ENCODE data around the gene PTPN4.

PTPN4 gene

DNA sequence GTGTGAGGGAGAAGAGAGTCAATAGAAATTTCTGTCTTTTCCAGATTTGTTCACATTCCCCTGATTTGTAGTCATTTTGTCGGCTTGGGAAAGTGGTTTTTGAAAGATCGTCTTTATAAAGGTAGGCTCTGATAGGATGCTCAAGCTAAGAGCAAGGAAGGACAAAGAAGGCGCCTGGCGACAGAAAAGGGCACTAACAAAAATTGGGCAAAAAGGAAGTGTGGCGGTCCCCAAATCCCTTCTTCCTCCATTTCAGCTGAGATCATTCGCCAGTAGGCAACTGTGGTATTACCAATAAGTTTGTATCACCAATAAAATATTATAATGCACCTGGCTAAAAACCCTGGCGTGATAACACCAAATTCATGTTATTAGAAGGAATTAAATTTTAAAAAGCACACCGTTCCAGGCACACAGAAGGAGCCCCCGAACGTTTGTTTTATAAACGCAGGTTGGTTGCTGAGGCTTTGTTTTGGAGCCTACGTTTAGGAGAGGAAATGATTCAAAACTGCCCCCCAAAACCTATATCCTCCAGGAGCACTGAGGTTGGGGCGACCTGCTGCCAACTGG lies 756 bp upstream of the PTPN4 start:
- in situ Hi-C loops (cut with MboI; ENCODE audit: low pct_unique_long_range_greater_than_20kb, low sequenced_read_pairs, unreplicated experiment) = loop anchor here (10.0 kb wide), 1 partner anchor 416 kb away; no protein-coding TSS in a partner anchor
- DNase-seq (ENCODE audit: low spot score) = no peak
- TF ChIP-seq, protein P1, sequence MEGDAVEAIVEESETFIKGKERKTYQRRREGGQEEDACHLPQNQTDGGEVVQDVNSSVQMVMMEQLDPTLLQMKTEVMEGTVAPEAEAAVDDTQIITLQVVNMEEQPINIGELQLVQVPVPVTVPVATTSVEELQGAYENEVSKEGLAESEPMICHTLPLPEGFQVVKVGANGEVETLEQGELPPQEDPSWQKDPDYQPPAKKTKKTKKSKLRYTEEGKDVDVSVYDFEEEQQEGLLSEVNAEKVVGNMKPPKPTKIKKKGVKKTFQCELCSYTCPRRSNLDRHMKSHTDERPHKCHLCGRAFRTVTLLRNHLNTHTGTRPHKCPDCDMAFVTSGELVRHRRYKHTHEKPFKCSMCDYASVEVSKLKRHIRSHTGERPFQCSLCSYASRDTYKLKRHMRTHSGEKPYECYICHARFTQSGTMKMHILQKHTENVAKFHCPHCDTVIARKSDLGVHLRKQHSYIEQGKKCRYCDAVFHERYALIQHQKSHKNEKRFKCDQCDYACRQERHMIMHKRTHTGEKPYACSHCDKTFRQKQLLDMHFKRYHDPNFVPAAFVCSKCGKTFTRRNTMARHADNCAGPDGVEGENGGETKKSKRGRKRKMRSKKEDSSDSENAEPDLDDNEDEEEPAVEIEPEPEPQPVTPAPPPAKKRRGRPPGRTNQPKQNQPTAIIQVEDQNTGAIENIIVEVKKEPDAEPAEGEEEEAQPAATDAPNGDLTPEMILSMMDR (IDR thresholded peaks at IDR 0.05; ENCODE audit: extremely low read depth, insufficient read depth, missing control alignments) = no peak

DNA sequence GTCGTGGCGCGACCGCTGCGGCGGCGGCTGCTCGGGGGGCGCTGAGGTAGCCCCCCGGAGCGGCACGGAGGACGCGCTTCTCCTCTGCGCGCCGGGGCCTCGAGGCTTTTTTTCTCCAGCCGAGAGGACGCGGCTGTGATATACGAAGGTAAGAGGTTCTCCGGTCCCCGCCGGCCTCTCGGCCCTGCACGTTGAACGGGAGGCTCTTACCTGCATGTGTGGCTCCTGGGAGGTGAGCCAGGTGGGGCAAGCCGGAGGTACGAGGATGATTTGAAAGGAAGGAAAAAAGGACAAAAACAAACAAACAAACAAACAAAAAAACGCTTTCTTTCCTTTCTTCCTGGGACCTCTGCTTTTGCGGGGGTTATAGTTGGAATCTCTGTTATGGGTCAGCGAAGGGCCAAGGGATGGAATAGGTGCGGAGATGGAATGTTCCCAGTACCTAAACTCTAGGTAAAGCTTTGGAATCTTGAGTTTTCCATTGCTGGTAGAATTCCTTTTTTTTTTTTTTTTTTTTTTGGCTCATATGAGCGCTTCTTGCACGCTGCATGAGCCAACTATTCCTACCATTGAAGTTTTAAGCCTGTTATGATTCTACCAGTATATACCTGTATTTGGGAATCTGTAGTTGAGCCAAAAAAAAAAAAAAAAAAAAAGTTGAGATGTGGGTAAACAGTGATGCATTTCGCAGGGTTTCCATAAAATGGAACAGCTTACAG lies 674 bp downstream of the PTPN4 start:
- in situ Hi-C loops (cut with MboI; ENCODE audit: low pct_unique_long_range_greater_than_20kb, low sequenced_read_pairs, unreplicated experiment) = no loop called here
- TF ChIP-seq, protein P1 (IDR thresholded peaks at IDR 0.05; ENCODE audit: extremely low read depth, insufficient read depth, missing control alignments) = no peak
- no peak for DNase-seq (ENCODE audit: low spot score)

DNA sequence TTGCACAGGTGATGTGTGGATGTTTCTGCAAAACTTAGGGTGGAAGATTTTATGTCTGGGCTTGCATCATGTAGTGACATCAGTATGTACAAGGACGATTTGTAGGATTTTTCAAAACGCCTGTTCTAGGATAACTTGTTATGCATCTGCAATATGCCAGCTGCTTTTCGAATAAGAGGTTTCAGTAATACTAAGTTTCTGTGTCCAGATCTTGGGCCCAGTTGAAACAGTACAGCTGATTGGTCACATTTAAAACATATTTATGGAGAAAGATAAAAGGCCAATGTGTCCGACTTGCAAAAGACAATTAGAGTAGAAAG lies 1.2 kb downstream of the PTPN4 start:
- DNase-seq (ENCODE audit: low spot score) = peak; percentile 27
- TF ChIP-seq, protein P1 (IDR thresholded peaks at IDR 0.05; ENCODE audit: extremely low read depth, insufficient read depth, missing control alignments) = no peak
- in situ Hi-C loops (cut with MboI; ENCODE audit: low pct_unique_long_range_greater_than_20kb, low sequenced_read_pairs, unreplicated experiment) = no loop called here

DNA sequence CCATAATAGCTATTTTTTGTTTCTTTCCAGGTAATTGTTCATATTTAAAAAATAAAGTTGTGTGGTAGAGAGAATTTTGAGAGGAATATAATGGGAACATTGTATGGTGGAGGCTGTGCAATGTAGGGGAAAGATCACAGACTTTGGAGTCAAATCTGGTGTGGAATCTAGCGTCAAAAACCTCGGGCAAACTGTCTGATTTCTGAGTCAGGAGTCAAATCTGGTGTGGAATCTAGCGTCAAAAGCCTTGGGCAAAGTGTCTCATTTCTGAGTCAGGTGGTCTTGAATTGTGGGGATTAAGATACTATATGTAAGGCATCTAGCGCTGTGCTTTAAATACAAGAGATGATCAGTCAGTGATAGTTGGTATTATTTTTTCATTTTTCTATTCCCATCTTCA lies 5.1 kb downstream of the PTPN4 start:
- DNase-seq (ENCODE audit: low spot score) = no peak
- TF ChIP-seq, protein P1 (IDR thresholded peaks at IDR 0.05; ENCODE audit: extremely low read depth, insufficient read depth, missing control alignments) = no peak
- in situ Hi-C loops (cut with MboI; ENCODE audit: low pct_unique_long_range_greater_than_20kb, low sequenced_read_pairs, unreplicated experiment) = no loop called here

DNA sequence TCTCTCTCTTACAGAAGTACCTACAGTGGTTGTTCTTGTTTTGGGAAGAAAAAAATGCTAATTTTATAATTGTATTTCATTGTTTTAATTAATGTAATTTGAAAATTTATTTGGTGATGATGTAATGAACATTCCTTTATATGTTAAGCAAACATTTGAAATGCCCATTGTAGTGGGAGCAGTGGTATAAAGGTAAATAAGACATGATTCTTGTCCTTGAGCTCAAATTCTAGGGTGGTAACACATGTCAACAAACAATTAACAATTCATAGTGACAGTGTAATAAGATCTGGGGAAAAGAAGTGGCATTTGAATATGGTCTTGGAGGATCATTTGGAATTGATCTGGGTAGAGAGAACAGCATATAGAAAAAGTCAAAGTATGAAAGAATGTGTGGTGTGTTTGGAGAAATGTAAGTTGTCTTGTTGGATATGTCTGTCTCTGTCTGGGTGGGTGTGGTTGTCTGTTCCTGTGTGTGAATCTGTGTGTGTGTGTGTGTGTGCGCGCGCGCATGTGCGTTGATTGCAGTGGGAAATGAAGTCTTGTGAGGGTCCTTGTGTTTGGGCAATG lies 5.8 kb downstream of the PTPN4 start:
- in situ Hi-C loops (cut with MboI; ENCODE audit: low pct_unique_long_range_greater_than_20kb, low sequenced_read_pairs, unreplicated experiment) = no loop called here
- DNase-seq (ENCODE audit: low spot score) = no peak
- TF ChIP-seq, protein P1 (IDR thresholded peaks at IDR 0.05; ENCODE audit: extremely low read depth, insufficient read depth, missing control alignments) = no peak

DNA sequence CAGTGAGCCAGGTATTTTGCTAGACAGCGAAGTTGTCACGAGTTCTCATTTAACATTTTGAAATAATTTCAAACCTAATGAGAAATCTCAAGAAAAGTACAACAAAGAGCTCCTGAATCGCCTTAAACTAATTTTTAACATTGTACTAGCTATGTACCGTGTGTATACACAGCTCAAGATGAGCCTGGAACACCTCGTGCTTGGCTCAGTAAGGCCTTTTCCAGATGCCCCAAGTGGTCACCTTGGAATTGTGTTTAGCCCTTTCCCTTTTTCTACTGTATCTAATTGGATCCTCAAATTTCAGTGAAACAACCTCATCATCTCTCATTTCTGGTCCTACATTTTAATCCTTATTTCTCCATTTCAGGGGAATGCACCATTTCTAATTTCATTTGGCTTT lies 7.2 kb downstream of the PTPN4 start:
- TF ChIP-seq, protein P1 (IDR thresholded peaks at IDR 0.05; ENCODE audit: extremely low read depth, insufficient read depth, missing control alignments) = no peak
- in situ Hi-C loops (cut with MboI; ENCODE audit: low pct_unique_long_range_greater_than_20kb, low sequenced_read_pairs, unreplicated experiment) = no loop called here

More for the DNA sequence above, 7.2 kb downstream of the PTPN4 start:
- no peak for DNase-seq (ENCODE audit: low spot score)

Measured in GM13977 (cell line).